G401.6 (cell line): Measurements from ENCODE around the gene IRS1.
A peak's percentile ranks its signal among the peaks of the same experiment; 100 is the strongest.

Experiments used
- FAIRE-seq: peaks from 2 replicates; lab custom pipeline; 2012; peaks lifted over from hg19 to GRCh38; lab: Jason Lieb, UNC

Gene IRS1

GRCh38 chr2:226825056-226825455, 25.4 kb upstream of the IRS1 start:
- FAIRE-seq: no peak

GRCh38 chr2:226818930-226819329, 19.3 kb upstream of the IRS1 start:
- FAIRE-seq: no peak

GRCh38 chr2:226813148-226813701, 13.6 kb upstream of the IRS1 start:
- FAIRE-seq: no peak

GRCh38 chr2:226803410-226803809, 3.8 kb upstream of the IRS1 start:
- no peak for FAIRE-seq

- peak; percentile 97 for FAIRE-seq
Measured at GRCh38 chr2:226802573-226802972, 3.0 kb upstream of the IRS1 start.

GRCh38 chr2:226800941-226801784, 1.5 kb upstream of the IRS1 start:
- FAIRE-seq: peak; percentile 97

- no peak for FAIRE-seq
Measured at GRCh38 chr2:226799976-226800940, 638 bp upstream of the IRS1 start.

- no peak for FAIRE-seq
Measured at GRCh38 chr2:226798422-226799210, 1.0 kb downstream of the IRS1 start.

- no peak for FAIRE-seq
Measured at GRCh38 chr2:226797989-226798421, 1.6 kb downstream of the IRS1 start.

- no peak for FAIRE-seq
Measured at GRCh38 chr2:226797289-226797988, 2.2 kb downstream of the IRS1 start.

GRCh38 chr2:226796840-226797288, 2.8 kb downstream of the IRS1 start:
- no peak for FAIRE-seq

GRCh38 chr2:226796012-226796839, 3.4 kb downstream of the IRS1 start:
- FAIRE-seq: no peak

GRCh38 chr2:226795281-226796011, 4.2 kb downstream of the IRS1 start:
- no peak for FAIRE-seq

GRCh38 chr2:226794751-226795171, 4.9 kb downstream of the IRS1 start:
- FAIRE-seq: no peak

- peak; percentile 27 for FAIRE-seq
Measured at GRCh38 chr2:226794196-226794661, 5.4 kb downstream of the IRS1 start.

GRCh38 chr2:226793646-226794045, 6.0 kb downstream of the IRS1 start:
- FAIRE-seq: no peak

GRCh38 chr2:226792155-226792881, 7.3 kb downstream of the IRS1 start:
- FAIRE-seq: no peak

- no peak for FAIRE-seq
Measured at GRCh38 chr2:226791487-226792081, 8.0 kb downstream of the IRS1 start.
